Ureter (tissue), 1 donor: Measurements from ENCODE around the gene TTC13. TPM values are rescaled to one million over a fixed set of nuclear protein-coding genes. Genes with fewer than 3 reads are reported as not detected.

Experiments
- DNase-seq: peaks from one replicate; pipeline ENCODE4 v3.0.0-alpha.2; 2020; ENCODE audit warnings: low spot score
- total RNA-seq: library from RNA; stranded (reverse); gene quantifications from one replicate; pipeline ENCODE4 v1.2.4, GENCODE V29; 2023
- donor health status: DM: yes; HTN: yes; CAD: no.

TTC13 gene
- total RNA-seq, 1 donor from 2014 or later = 20.3 TPM

GRCh38 chr1:230907472-230908205, 71.0 kb downstream of the TTC13 start:
- no peak for DNase-seq

- DNase-seq = no peak
Observed at GRCh38 chr1:230906226-230906625, 72.4 kb downstream of the TTC13 start.

DNA sequence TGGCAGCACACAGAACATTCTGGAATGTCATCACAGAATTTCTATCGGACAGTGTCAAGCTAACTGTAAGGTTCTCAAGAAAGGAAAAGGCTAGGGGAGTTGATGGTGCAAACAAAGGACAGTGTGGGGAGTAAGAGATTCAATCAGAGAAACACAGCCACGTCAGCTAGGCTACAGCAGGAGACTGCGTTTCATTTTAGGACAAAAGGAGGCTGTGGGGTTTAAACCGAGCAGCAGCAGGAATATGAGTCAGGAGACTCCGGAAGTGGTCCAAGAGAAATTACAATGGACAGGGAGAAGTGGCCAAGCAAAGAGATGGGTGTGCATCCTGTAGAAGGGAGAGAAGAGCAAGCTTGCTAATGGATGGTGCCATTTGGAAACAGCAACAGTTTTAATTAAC, 72.9 kb downstream of the TTC13 start:
- no peak for DNase-seq

GRCh38 chr1:230902349-230902923, 76.2 kb downstream of the TTC13 start:
- DNase-seq = no peak

DNA sequence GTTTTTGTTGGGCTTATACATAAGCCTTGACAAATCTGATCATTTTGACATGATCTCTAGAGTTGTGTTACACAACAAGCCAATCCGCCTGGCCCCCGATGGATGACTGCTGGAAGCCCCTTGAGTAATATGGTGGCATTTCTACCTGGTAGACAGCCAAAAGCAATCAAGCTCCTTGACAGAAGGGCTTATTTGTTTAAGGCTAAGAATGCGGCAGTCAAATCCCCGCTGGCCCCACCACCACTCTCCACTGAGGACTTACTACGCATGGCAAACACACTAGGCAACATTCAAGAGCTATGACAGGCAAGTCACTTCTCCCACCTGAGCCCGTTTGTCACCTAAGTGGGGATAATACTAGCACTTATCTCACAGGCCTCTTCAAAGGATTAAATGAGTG, 77.0 kb downstream of the TTC13 start:
- no peak for DNase-seq

GRCh38 chr1:230900984-230901383, 77.7 kb downstream of the TTC13 start:
- no peak for DNase-seq

DNA sequence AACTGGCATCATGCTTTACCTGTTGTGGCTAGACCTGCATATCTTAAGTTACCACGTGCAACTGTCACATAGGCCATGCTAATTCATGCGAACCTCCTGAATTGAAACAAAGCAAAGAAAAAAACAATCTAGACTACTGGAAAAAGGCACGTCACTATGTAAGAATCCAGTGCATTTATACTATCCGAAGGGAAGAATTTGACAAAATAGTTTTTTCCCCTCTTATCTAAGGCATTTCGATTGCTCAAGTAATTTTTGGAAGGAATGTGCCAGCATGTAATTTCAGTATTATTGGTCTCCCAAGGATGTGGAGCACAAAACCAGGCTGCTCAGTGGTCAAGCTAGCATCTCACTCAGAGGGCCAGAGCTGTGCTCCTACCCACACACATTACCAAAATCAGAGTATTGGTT, 78.8 kb downstream of the TTC13 start:
- DNase-seq = peak; percentile 23

DNA sequence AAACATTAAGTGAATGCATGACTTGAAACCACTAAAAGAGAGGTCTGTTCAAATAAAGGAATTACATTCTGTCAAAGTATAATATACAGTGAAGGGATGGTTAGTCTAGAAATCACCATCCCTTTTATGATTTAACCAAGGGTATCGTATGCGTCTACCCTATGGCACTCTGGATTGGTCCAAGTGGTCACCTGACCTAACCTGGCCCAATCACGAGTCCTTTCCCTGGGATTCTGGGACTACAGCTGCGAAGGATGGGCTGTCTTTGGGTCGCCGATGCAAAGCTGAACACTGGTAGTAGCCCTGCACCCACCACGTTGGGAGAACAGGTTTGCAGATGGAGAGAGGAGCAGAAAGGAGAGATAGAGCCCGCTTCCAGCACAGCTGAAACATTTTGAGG, 79.9 kb downstream of the TTC13 start:
- peak; percentile 19 for DNase-seq

DNA sequence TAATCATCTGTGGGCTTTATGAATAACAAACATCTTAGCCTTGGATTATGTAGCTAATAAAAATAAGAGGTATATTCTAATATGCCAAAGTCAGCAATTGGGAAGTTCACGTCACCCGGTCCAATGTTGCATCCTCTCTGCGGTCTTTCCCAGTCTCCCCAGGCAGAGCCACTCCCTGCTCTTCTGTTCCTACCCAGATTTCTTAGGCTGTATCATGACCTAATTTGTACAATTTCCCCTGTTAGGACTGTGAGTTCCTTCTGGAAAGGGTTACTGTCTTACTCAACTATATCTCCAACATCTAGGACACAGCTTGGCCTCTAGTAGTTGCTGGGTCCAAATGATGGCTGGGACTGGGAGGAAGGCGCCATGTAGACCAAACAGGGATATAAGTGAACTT, 80.5 kb downstream of the TTC13 start:
- DNase-seq = peak; percentile 9

GRCh38 chr1:230896779-230897178, 81.9 kb downstream of the TTC13 start:
- no peak for DNase-seq

DNA sequence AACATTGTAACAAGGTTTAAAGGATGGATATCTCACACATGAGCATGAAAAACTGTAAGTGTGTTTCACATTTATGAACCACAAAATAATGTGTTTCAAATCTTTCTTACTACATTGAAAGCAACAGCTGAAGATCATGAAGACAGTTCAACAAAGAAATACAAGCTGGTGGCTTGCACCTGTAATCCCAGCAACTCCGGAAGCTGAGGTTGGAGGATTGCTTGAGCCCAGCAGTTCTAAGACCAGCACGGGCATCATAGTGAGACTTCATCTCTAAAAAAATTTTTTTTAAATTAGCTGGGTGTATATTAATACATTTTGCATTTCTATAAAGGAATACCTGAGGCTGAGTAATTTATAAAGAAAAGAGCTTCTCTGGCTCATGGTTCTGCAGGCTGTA, 83.2 kb downstream of the TTC13 start:
- DNase-seq = no peak

DNA sequence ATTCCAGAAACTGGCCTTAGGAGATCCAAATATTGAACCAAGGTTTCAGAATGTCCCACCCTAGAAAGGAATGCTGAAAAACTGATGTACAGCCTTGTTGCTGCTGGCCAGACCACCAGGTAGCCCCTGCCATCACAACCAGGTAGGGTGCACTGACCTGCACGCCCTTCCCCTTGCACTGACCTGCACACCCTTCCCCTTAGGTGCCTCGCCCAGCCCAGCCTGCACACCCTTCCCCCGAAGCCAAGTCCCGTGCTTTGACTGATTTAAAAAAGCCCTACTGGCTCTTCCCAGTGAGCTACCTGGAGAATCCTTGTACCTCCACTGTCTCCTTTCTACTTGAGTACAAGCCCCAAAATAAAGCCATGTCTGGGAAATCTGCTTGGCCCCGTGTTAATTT, 84.0 kb downstream of the TTC13 start:
- DNase-seq = no peak

DNA sequence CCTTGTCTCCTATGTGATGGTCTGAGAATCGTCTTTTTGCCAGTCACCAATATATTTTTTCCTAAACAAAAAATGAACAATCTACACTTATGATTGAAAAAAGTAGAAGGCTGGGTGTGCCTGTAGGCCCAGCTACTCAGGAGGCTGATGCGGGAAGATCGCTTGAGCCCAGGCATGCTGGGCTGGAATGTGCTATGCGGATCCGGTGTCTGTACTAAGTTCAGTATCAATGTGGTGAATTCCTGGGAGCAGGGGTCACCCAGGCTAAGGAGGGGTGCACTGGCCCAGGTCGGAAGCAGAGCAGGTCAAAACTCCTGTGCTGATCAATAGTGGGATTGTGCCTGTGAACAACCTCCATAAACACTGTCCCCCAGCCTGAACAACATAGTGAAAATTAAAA, 84.6 kb downstream of the TTC13 start:
- no peak for DNase-seq

GRCh38 chr1:230892018-230892491, 86.6 kb downstream of the TTC13 start:
- DNase-seq = no peak

- DNase-seq = no peak
Observed at GRCh38 chr1:230891413-230891812, 87.2 kb downstream of the TTC13 start.

- DNase-seq = no peak
Observed at GRCh38 chr1:230884646-230885045, 94.0 kb downstream of the TTC13 start.

DNA sequence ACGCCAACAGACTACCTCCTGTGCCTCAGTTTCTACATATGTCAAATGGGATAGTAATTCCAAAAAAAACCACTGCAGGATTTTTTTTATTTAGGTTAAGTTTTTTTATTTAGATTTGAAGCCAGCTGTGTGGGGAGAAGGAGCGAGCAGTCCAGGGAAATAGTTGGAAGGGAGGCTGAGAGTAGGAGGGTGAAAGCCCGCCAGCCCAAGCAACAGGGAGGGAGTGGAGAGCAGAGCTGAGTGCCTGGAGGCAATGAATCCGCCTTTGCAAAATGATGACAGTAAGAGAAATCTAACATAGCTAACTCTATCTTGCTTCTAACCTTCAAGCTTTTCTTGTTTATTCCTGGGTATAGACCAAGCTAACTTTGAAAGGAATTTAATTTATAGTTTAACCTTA, 94.7 kb downstream of the TTC13 start:
- no peak for DNase-seq

GRCh38 chr1:230879778-230880177, 98.9 kb downstream of the TTC13 start:
- no peak for DNase-seq

GRCh38 chr1:230878591-230878990, 100.1 kb downstream of the TTC13 start:
- DNase-seq = peak; percentile 78

DNA sequence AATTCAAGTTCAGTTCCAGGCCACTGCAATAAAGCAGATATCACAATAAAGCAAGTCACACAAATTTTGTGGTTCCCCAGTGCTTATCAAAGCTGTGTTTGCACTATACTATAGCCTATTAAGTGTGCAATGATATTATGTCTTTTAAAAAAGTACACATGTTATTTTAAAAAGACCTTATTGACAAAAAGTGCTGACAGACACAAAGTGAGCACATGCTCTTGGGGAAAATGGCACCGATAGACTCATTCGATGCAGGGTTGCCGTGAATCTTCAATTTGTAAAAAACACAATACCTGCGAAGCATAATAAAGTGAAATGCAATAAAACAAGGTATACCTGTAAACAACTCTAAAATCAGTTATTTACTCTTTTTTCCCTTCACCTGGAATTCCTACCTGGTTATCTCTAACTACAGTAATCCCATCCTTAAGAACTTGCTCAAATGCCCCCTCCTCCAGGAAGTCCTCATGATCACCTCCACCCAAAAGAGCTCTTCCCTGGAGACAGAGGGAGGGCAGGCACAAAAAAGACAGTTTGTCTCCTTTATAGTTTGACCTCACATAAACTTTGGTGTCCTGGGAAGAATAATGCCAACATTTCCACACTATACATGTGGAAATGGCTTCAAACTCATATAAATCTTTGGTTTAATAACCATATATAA, 100.6 kb downstream of the TTC13 start:
- no peak for DNase-seq

DNA sequence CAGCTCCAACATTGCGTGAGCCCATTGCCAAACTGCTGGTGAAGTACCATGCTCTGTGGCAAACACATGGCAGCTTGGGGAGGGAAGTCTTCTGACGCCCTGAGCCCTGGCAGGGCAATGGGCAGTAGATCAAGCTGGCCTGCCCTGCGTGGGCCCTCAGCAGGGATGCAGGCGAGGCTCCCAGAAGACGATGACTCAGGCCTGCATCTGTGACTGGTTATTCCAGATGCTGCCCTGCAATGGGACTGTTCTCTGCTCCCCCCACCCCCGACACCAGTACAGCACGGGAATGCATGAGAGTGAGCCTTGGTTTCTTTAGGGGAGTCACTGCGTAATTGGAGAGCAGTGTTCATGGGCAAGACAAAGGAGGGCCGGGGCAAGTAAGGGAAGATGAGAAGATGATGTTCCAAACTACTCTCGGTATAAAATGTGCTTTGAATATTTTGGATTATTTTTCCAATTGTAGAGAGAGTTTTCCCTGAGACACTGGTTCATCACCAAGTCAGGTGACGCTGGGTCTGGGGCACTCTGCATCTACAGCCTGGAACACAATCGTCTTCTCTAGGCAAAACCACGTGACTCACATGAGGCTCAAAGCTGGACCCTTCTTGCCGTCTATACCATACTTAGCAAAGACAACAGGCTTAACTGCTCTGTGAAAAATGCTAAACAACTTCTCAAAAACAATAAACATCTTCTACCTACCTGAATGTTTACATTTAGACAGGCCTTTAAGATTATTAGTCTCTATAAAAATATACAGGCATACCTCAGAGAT, 101.3 kb downstream of the TTC13 start:
- no peak for DNase-seq

DNA sequence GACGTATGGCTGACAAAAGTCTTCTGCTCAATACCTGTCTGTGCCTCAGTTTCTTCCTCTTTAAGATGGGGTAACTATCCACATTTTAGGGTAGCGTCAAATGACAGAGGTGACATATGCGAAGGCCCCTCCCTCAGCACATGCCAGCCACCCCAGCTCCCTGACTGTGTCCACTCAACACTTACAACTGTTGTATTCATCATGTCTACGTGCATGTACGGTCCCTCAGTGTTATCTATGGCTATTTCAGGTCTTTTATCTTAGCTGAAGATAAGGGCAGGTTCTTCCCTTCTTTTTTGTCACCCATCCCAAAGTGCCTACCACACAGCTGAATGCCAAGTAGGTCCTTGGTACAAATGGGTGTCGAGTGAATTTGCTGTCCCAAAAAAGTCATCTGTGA, 102.0 kb downstream of the TTC13 start:
- no peak for DNase-seq
